A549 (cell line): Measurements from ENCODE around the gene MCTP1. TPM values are rescaled to one million over a fixed set of nuclear protein-coding genes. Genes with fewer than 3 reads are reported as not detected.

Source experiments
- ATAC-seq, 2 experiments: fragments of 200-7000 bp in 1 of 2; fragments of >200 bp in 1 of 2; cut with Nextera tagmentation in 1 of 2; cut with Tn5 transposase in 1 of 2; 3 replicates each; pipeline versions ENCODE4 v1.8.0 to v1.9.1; 2018 to 2020; ENCODE audit warnings: mild to moderate bottlenecking in 1 of 2, moderate library complexity in 1 of 2
- CTCF ChIA-PET: fragments of 300-600 bp; sonication (Branson Sonifier 250); formaldehyde crosslinking; extraction: SDS; loops from one replicate; lab custom pipeline; 2021; ENCODE audit warnings: antibody characterized with exemption, inconsistent platforms; lab: Yijun Ruan, JAX
- POLR2A ChIA-PET: fragments of 350-600 bp; formaldehyde crosslinking; extraction: SDS; loops from one replicate; lab custom pipeline; 2021; ENCODE audit warnings: antibody characterized with exemption, inconsistent platforms; lab: Yijun Ruan, JAX
- DNase-seq, 2 experiments: peaks; one replicate each; pipeline versions ENCODE4 v3.0.0 to v3.0.0-alpha.2; 2011 to 2016; ENCODE audit warnings: low read depth in 1 of 2, low spot score in 1 of 2
- FAIRE-seq: peaks from 2 replicates; lab custom pipeline; 2011; peaks lifted over from hg19 to GRCh38; lab: Jason Lieb, UNC
- H3K27ac ChIP-seq, 2 experiments: fragments of >200 bp; sonication (Bioruptor Twin); formaldehyde crosslinking; 3 replicates each; pipeline ENCODE4 v1.5.1; 2016 to 2017
- H3K4me1 ChIP-seq: fragments of >200 bp; sonication (Bioruptor Twin); formaldehyde crosslinking; 3 replicates; pipeline ENCODE4 v1.6.1; 2016
- H3K4me2 ChIP-seq: fragments of >200 bp; sonication (Bioruptor Twin); formaldehyde crosslinking; 3 replicates; pipeline ENCODE4 v1.6.1; 2016
- H3K4me3 ChIP-seq: fragments of >200 bp; sonication (Bioruptor Twin); formaldehyde crosslinking; 3 replicates; pipeline ENCODE4 v1.5.1; 2016
- H3K9me3 ChIP-seq: fragments of >200 bp; sonication (Bioruptor Twin); formaldehyde crosslinking; 3 replicates; pipeline ENCODE4 v1.6.1; 2016
- CEBPB ChIP-seq, 2 experiments: fragments of >200 bp in 1 of 2; sonication (Bioruptor Twin) in 1 of 2; formaldehyde crosslinking in 1 of 2; IDR thresholded peaks; 2 replicates each; pipeline ENCODE4 v1.6.1; 2012 to 2016
- CHD4 ChIP-seq: fragments of 200-600 bp; sonication (generic); IDR thresholded peaks from 2 replicates; pipeline ENCODE4 v1.6.1; 2016; ENCODE audit warnings: antibody characterized with exemption, mild to moderate bottlenecking, borderline replicate concordance
- CTCF ChIP-seq: fragments of >200 bp; sonication (Bioruptor Twin); formaldehyde crosslinking; IDR thresholded peaks from 3 replicates; pipeline ENCODE4 v1.5.1; 2016
- EHMT2 ChIP-seq: fragments of 200-600 bp; sonication (generic); IDR thresholded peaks from 2 replicates; pipeline ENCODE4 v1.6.1; 2016; ENCODE audit warnings: antibody characterized with exemption, low read depth, mild to moderate bottlenecking, moderate library complexity
- EP300 ChIP-seq, 2 experiments: fragments of >200 bp; sonication (Bioruptor Twin); formaldehyde crosslinking; IDR thresholded peaks; 2 replicates in 1 of 2; 3 replicates in 1 of 2; pipeline ENCODE4 v1.6.1; 2016 to 2017
- ESRRA ChIP-seq: fragments of 150-350 bp; IDR thresholded peaks from 2 replicates; pipeline ENCODE4 v1.6.1; 2014; ENCODE audit warnings: mild to moderate bottlenecking, low read length, borderline replicate concordance
- FOSL2 ChIP-seq, 2 experiments: fragments of 450-650 bp in 1 of 2; fragments of >200 bp in 1 of 2; sonication (Bioruptor Twin) in 1 of 2; formaldehyde crosslinking; IDR thresholded peaks; 2 replicates each; pipeline versions ENCODE4 v1.5.0 to v1.6.1; 2016 to 2020; ENCODE audit warnings: mild to moderate bottlenecking in 1 of 2, moderate library complexity in 1 of 2
- FOXS1 ChIP-seq: fragments of 250-450 bp; sonication (Bioruptor Pico); IDR thresholded peaks from 2 replicates; pipeline ENCODE4 v1.5.0; 2020; ENCODE audit warnings: mild to moderate bottlenecking, moderate library complexity
- GATA3 ChIP-seq: IDR thresholded peaks from 2 replicates; pipeline ENCODE4 v1.6.1; 2012; ENCODE audit warnings: borderline replicate concordance
- HDAC2 ChIP-seq: fragments of 200-600 bp; sonication (generic); IDR thresholded peaks from 2 replicates; pipeline ENCODE4 v1.6.1; 2016
- HES2 ChIP-seq: fragments of >200 bp; sonication (Bioruptor Twin); formaldehyde crosslinking; IDR thresholded peaks from 2 replicates; pipeline ENCODE4 v1.6.1; 2016
- HEYL ChIP-seq: fragments of 250-450 bp; sonication (Bioruptor Pico); IDR thresholded peaks from 2 replicates; pipeline ENCODE4 v1.8.0; 2021; ENCODE audit warnings: mild to moderate bottlenecking, moderate library complexity
- HMGXB4 ChIP-seq: fragments of 250-450 bp; sonication (Bioruptor Pico); IDR thresholded peaks from 2 replicates; pipeline ENCODE4 v1.5.0; 2021; ENCODE audit warnings: mild to moderate bottlenecking, moderate library complexity, borderline replicate concordance
- JUNB ChIP-seq: fragments of >200 bp; sonication (Bioruptor Twin); formaldehyde crosslinking; IDR thresholded peaks from 2 replicates; pipeline ENCODE4 v1.6.1; 2016
- KDM5A ChIP-seq: fragments of 200-600 bp; sonication (generic); IDR thresholded peaks from 2 replicates; pipeline ENCODE4 v1.6.1; 2016; ENCODE audit warnings: antibody characterized with exemption, mild to moderate bottlenecking
- MAX ChIP-seq: IDR thresholded peaks from 2 replicates; pipeline ENCODE4 v1.6.1; 2012
- NPAS2 ChIP-seq: fragments of 250-450 bp; sonication (Bioruptor Pico); IDR thresholded peaks from 2 replicates; pipeline ENCODE4 v1.8.0; 2022; ENCODE audit warnings: mild to moderate bottlenecking, moderate library complexity, borderline replicate concordance
- NR3C1 ChIP-seq: fragments of >200 bp; sonication (Bioruptor Twin); formaldehyde crosslinking; IDR thresholded peaks from 3 replicates; pipeline ENCODE4 v1.6.1; 2017
- POLR2AphosphoS2 ChIP-seq: conservative IDR thresholded peaks from 2 replicates; pipeline ENCODE4 v1.6.1; 2012; ENCODE audit warnings: low read length, improper control_type of control experiment, inconsistent platforms
- RAD21 ChIP-seq, 2 experiments: fragments of >200 bp in 1 of 2; sonication (Bioruptor Twin) in 1 of 2; formaldehyde crosslinking in 1 of 2; IDR thresholded peaks in 1 of 2; conservative IDR thresholded peaks in 1 of 2; 2 replicates in 1 of 2; 3 replicates in 1 of 2; pipeline ENCODE4 v1.6.1; 2012 to 2018; ENCODE audit warnings: inconsistent platforms in 1 of 2
- RNF2 ChIP-seq: fragments of 200-600 bp; sonication (generic); IDR thresholded peaks from 2 replicates; pipeline ENCODE4 v1.6.1; 2016; ENCODE audit warnings: low read depth, mild to moderate bottlenecking, antibody characterized with exemption, moderate library complexity, borderline replicate concordance
- SREBF2 ChIP-seq: fragments of 450-650 bp; IDR thresholded peaks from 2 replicates; pipeline ENCODE4 v1.6.1; 2014; ENCODE audit warnings: mild to moderate bottlenecking, moderate library complexity
- TP53 ChIP-seq: fragments of 250-450 bp; sonication (Bioruptor Pico); IDR thresholded peaks from 2 replicates; pipeline ENCODE4 v1.5.0; 2021; ENCODE audit warnings: mild to moderate bottlenecking, moderate library complexity
- ZC3H11A ChIP-seq: fragments of 450-650 bp; IDR thresholded peaks from 2 replicates; pipeline ENCODE4 v1.6.1; 2014; ENCODE audit warnings: antibody characterized with exemption, mild to moderate bottlenecking
- ZNF302 ChIP-seq: fragments of 250-450 bp; sonication (Bioruptor Pico); IDR thresholded peaks from 2 replicates; pipeline ENCODE4 v1.9.0; 2021; ENCODE audit warnings: inconsistent platforms, mild to moderate bottlenecking, moderate library complexity
- ZSCAN20 ChIP-seq: fragments of 250-450 bp; sonication (Bioruptor Pico); IDR thresholded peaks from 2 replicates; pipeline ENCODE4 v1.8.0; 2022; ENCODE audit warnings: mild to moderate bottlenecking, moderate library complexity
- WGBS: methylation state at CpG from one replicate; pipeline ENCODE4 v1.1.6; 2017; ENCODE audit errors: missing lambda C conversion rate; 5-methylcytosine and 5-hydroxymethylcytosine counted together
- polyA plus RNA-seq, 4 experiments: library from polyadenylated mRNA; depleted of rRNA in 3 of 4; stranded (reverse); fragments of >200 nt; fragmentation: RNase III in 1 of 4; extraction: RNeasy Plus Mini Kit Qiagen cat#74134 plus additional on column Dnase treatment in 1 of 4; gene quantifications; 2 replicates in 3 of 4; 3 replicates in 1 of 4; pipeline ENCODE4 v1.2.3, GENCODE V29; 2011 to 2017

MCTP1 gene
- polyA plus RNA-seq, 2 of the 4 experiments (the other 2 are of a cell fraction): 5.4 to 6.9 TPM

GRCh38 chr5:94796586-94796985 is 488.3 kb downstream of the MCTP1 start:
- WGBS: 60% methylated on average over 3 of the region's 3 CpGs
- no peaks in the 10 kb centered on the region for H3K9me3 ChIP-seq
- no peaks in the 10 kb centered on the region for H3K4me1 ChIP-seq
- CTCF ChIA-PET: no interaction called here
- DNase-seq: no peak
- no peak overlapping the region for H3K27ac ChIP-seq
- TF ChIP-seq ZSCAN20 (CRISPR knock-in tag): no peak
- TF ChIP-seq CHD4: no peak
- TF ChIP-seq CTCF: no peak
- TF ChIP-seq ZC3H11A: no peak
- no peak for TF ChIP-seq ESRRA
- no peak for TF ChIP-seq SREBF2
- TF ChIP-seq EHMT2: no peak
- no peak for TF ChIP-seq EP300 (IDR thresholded peaks at IDR 0.05)
- TF ChIP-seq HEYL (CRISPR knock-in tag): no peak
- TF ChIP-seq FOXS1 (CRISPR knock-in tag): no peak
- no peak for TF ChIP-seq MAX
- no peak for TF ChIP-seq RNF2
- no peak for TF ChIP-seq POLR2AphosphoS2
- no peak for TF ChIP-seq HES2
- TF ChIP-seq FOSL2 (IDR thresholded peaks at IDR 0.05): no peak
- TF ChIP-seq FOSL2 (CRISPR knock-in tag; IDR thresholded peaks at IDR 0.05): no peak
- no peak for TF ChIP-seq GATA3
- TF ChIP-seq NR3C1: no peak
- no peak for TF ChIP-seq NPAS2 (CRISPR knock-in tag)
- TF ChIP-seq KDM5A: no peak
- no peak overlapping the region for H3K4me2 ChIP-seq
- no peak overlapping the region for H3K4me3 ChIP-seq
- POLR2A ChIA-PET: no interaction called here
- ATAC-seq: no peak
- no peak for FAIRE-seq

- Histone ChIP-seq H3K9me3 (no peaks in the 10 kb centered on the region), H3K4me2 (no peak overlapping the region), H3K27ac (no peak overlapping the region), H3K4me3 (no peak overlapping the region), H3K4me1 (no peaks in the 10 kb centered on the region)
- CTCF ChIA-PET: no interaction called here
- DNase-seq: no peak
- POLR2A ChIA-PET: no interaction called here
- FAIRE-seq: peak; percentile 39
- TF ChIP-seq ZSCAN20 (CRISPR knock-in tag) (no peak), SREBF2 (no peak), NPAS2 (CRISPR knock-in tag) (no peak), RAD21 (conservative IDR thresholded peaks at IDR 0.05 in 1 of 2, IDR thresholded peaks at IDR 0.05 in 1 of 2) (no peak), CTCF (no peak), HMGXB4 (CRISPR knock-in tag) (no peak), FOSL2 (IDR thresholded peaks at IDR 0.05) (no peak), FOSL2 (CRISPR knock-in tag; IDR thresholded peaks at IDR 0.05) (no peak), HDAC2 (no peak), POLR2AphosphoS2 (no peak), EHMT2 (no peak), TP53 (CRISPR knock-in tag) (no peak), HEYL (CRISPR knock-in tag) (no peak), JUNB (no peak), ESRRA (no peak), ZNF302 (no peak), CEBPB (IDR thresholded peaks at IDR 0.05) (no peak)
- no peak for ATAC-seq
Measured at GRCh38 chr5:94793816-94794198, 491.1 kb downstream of the MCTP1 start.
